ENCODE measurements around the gene CACNB3.

- TF ChIP-seq CTCF (conservative IDR thresholded peaks at IDR 0.05 in 1 of 2, IDR thresholded peaks at IDR 0.05 in 1 of 2; ENCODE audit: low read depth in 1 of 2, low read length in 2 of 2) (no peak), EZH2 (IDR thresholded peaks at IDR 0.05; ENCODE audit: low read length, missing control alignments) (no peak)
These were observed 30.3 kb upstream of the CACNB3 start for GRCh38 chr12:48787791-48788523.

Measured in fibroblast of lung (primary cell).